Glutamatergic neuron (in vitro differentiated cells): ENCODE results near the gene VPS37B. TPM values are rescaled to one million over a fixed set of nuclear protein-coding genes. Genes with fewer than 3 reads are reported as not detected.
A peak's percentile ranks its signal among the peaks of the same experiment; 100 is the strongest.

Experiments used
- DNase-seq: peaks from one replicate; pipeline ENCODE4 v3.0.0; 2022
- H3K27ac Mint-ChIP-seq: one replicate; pipeline ENCODE4 v1.8.0; 2020; ENCODE audit warnings: mild to moderate bottlenecking, mixed read lengths, inconsistent platforms; ENCODE audit not compliant: unreplicated experiment
- H3K27me3 Mint-ChIP-seq: one replicate; pipeline ENCODE4 v1.8.0; 2020; ENCODE audit warnings: mild to moderate bottlenecking, moderate library complexity, mixed read lengths, inconsistent platforms; ENCODE audit not compliant: unreplicated experiment
- H3K36me3 Mint-ChIP-seq: one replicate; pipeline ENCODE4 v1.8.0; 2020; ENCODE audit warnings: mild to moderate bottlenecking, mixed read lengths, inconsistent platforms; ENCODE audit not compliant: unreplicated experiment
- H3K4me1 Mint-ChIP-seq: one replicate; pipeline ENCODE4 v1.8.0; 2020; ENCODE audit warnings: mild to moderate bottlenecking, low read depth, mixed read lengths, inconsistent platforms; ENCODE audit not compliant: unreplicated experiment
- H3K4me3 Mint-ChIP-seq: one replicate; pipeline ENCODE4 v1.8.0; 2020; ENCODE audit warnings: mild to moderate bottlenecking, mixed read lengths, inconsistent platforms; ENCODE audit not compliant: unreplicated experiment
- H3K9me3 Mint-ChIP-seq: one replicate; pipeline ENCODE4 v1.8.0; 2020; ENCODE audit warnings: mild to moderate bottlenecking, moderate library complexity, mixed read lengths, inconsistent platforms; ENCODE audit not compliant: unreplicated experiment
- total RNA-seq: library from RNA; stranded (reverse); fragmentation: NEBNext Ultra II Directional; extraction: Animal tissue kit (Norgen Biotek cat#: 25700); gene quantifications from one replicate; pipeline ENCODE4 v1.2.1, GENCODE V29; 2021; ENCODE audit not compliant: unreplicated experiment
- TF ChIP-seq, protein P1 (sequence below): fragments of 200-600 bp; sonication (generic); IDR thresholded peaks from one replicate; pipeline ENCODE4 v1.5.0; 2021; ENCODE audit not compliant: partially characterized antibody, unreplicated experiment

Gene VPS37B
- total RNA-seq, 1 donor from 2014 or later, result 19.7 TPM

DNA sequence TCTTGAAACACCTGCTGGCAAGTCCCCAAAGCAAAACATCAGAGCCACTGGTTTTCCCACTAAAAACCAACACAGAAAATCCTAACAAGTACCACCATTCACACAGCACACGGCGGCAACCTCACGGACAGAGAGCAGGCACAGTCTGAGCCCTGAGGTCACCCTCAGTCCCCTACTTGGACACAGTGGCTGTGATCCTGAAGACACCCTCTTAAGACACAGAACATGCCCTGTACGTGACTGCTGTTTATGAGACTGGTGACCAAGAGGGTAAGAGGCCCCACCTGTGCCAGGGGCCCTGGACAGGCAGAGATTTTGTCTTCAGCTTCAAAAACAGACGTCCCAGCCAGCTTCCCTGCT lies 31.1 kb downstream of the VPS37B start:
- H3K27ac Mint-ChIP-seq, result no peak overlapping the region
- peak; percentile 1 for DNase-seq

GRCh38 chr12:122862872-122863701 lies 32.8 kb downstream of the VPS37B start:
- peaks cover 2% of the 10 kb centered on the region for H3K9me3 Mint-ChIP-seq
- no peak overlapping the region for H3K4me3 Mint-ChIP-seq
- DNase-seq, result peak; percentile 9
- no peak overlapping the region for H3K27ac Mint-ChIP-seq
- H3K4me1 Mint-ChIP-seq, result peaks cover 2% of the 10 kb centered on the region
- H3K36me3 Mint-ChIP-seq, result no peaks in the 10 kb centered on the region
- TF ChIP-seq, protein P1, sequence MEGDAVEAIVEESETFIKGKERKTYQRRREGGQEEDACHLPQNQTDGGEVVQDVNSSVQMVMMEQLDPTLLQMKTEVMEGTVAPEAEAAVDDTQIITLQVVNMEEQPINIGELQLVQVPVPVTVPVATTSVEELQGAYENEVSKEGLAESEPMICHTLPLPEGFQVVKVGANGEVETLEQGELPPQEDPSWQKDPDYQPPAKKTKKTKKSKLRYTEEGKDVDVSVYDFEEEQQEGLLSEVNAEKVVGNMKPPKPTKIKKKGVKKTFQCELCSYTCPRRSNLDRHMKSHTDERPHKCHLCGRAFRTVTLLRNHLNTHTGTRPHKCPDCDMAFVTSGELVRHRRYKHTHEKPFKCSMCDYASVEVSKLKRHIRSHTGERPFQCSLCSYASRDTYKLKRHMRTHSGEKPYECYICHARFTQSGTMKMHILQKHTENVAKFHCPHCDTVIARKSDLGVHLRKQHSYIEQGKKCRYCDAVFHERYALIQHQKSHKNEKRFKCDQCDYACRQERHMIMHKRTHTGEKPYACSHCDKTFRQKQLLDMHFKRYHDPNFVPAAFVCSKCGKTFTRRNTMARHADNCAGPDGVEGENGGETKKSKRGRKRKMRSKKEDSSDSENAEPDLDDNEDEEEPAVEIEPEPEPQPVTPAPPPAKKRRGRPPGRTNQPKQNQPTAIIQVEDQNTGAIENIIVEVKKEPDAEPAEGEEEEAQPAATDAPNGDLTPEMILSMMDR, result no peak
- peaks cover 2% of the 10 kb centered on the region for H3K27me3 Mint-ChIP-seq

More for the DNA sequence above, 31.1 kb downstream of the VPS37B start:
- H3K9me3 Mint-ChIP-seq, result no peaks in the 10 kb centered on the region
- TF ChIP-seq, protein P1, result no peak
- H3K4me1 Mint-ChIP-seq, result peaks cover 2% of the 10 kb centered on the region
- no peak overlapping the region for H3K4me3 Mint-ChIP-seq
- peaks cover 6% of the 10 kb centered on the region for H3K27me3 Mint-ChIP-seq
- peaks cover 9% of the 10 kb centered on the region for H3K36me3 Mint-ChIP-seq

- DNase-seq, result peak; percentile 12
- H3K4me3 Mint-ChIP-seq, result no peak overlapping the region
- peaks cover 2% of the 10 kb centered on the region for H3K4me1 Mint-ChIP-seq
- H3K27ac Mint-ChIP-seq, result no peak overlapping the region
- TF ChIP-seq, protein P1, result no peak
- H3K36me3 Mint-ChIP-seq, result no peaks in the 10 kb centered on the region
- H3K9me3 Mint-ChIP-seq, result peaks cover 2% of the 10 kb centered on the region
- peaks cover 7% of the 10 kb centered on the region for H3K27me3 Mint-ChIP-seq
Measured at GRCh38 chr12:122862110-122862634, 33.8 kb downstream of the VPS37B start.

GRCh38 chr12:122861587-122861970 lies 34.3 kb downstream of the VPS37B start:
- DNase-seq, result peak; percentile 15
- H3K27me3 Mint-ChIP-seq, result peaks cover 8% of the 10 kb centered on the region
- H3K4me1 Mint-ChIP-seq, result peaks cover 2% of the 10 kb centered on the region
- H3K9me3 Mint-ChIP-seq, result peaks cover 2% of the 10 kb centered on the region
- H3K36me3 Mint-ChIP-seq, result no peaks in the 10 kb centered on the region
- H3K4me3 Mint-ChIP-seq, result no peak overlapping the region
- H3K27ac Mint-ChIP-seq, result no peak overlapping the region
- TF ChIP-seq, protein P1, result no peak
